ENCODE results near the gene KLHL40. TPM values are rescaled to one million over a fixed set of nuclear protein-coding genes. Genes with fewer than 3 reads are reported as not detected.

Gene KLHL40
- total RNA-seq, 4 donors from 2014 or later = 0.27 TPM; not detected in 3

- intact Hi-C loops (cut with DNase I; ENCODE audit: low total_unique reads) = no loop called here
- 25 to 38% methylated on average over 1 of the region's 1 CpG for WGBS, 2 donors (ENCODE audit: low coverage in 1 of 2)
- no peak overlapping the region for H3K4me3 ChIP-seq
- peaks cover 0 to 6% (median 0%) of the 10 kb centered on the region in 4 donors for H3K4me1 ChIP-seq
- in situ Hi-C loops (cut with MboI; ENCODE audit: low pct_ligation_motif_present in 1 of 4, low pct_unique_long_range_greater_than_20kb in 1 of 4, low sequenced_read_pairs in 3 of 4) = no loop called here
- H3K27ac ChIP-seq = no peak overlapping the region
- peaks cover 0 to 3% of the 10 kb centered on the region in 2 donors for H3K9me3 ChIP-seq
- no peak for TF ChIP-seq EP300 (IDR thresholded peaks at IDR 0.05; ENCODE audit: low read depth)
- TF ChIP-seq POLR2A (IDR thresholded peaks at IDR 0.05) = no peak
- no peak for TF ChIP-seq POLR2AphosphoS5 (IDR thresholded peaks at IDR 0.05)
- TF ChIP-seq CTCF (IDR thresholded peaks at IDR 0.05) = no peak
- no peaks in the 10 kb centered on the region for H3K36me3 ChIP-seq
- H3K27me3 ChIP-seq = no peaks in the 10 kb centered on the region
- no peak for DNase-seq
These were observed 12.8 kb upstream of the KLHL40 start for GRCh38 chr3:42672515-42672914.

GRCh38 chr3:42673082-42673481 lies 12.3 kb upstream of the KLHL40 start:
- in situ Hi-C loops (cut with MboI; ENCODE audit: low pct_ligation_motif_present in 1 of 4, low pct_unique_long_range_greater_than_20kb in 1 of 4, low sequenced_read_pairs in 3 of 4) = no loop called here
- Histone ChIP-seq H3K27ac (no peak overlapping the region), H3K9me3 (peaks cover 0 to 3% of the 10 kb centered on the region in 2 donors), H3K4me3 (no peak overlapping the region), H3K4me1 (no peaks in the 10 kb centered on the region), H3K27me3 (no peaks in the 10 kb centered on the region), H3K36me3 (no peaks in the 10 kb centered on the region)
- DNase-seq = no peak
- intact Hi-C loops (cut with DNase I; ENCODE audit: low total_unique reads) = no loop called here
- TF ChIP-seq POLR2AphosphoS5 (IDR thresholded peaks at IDR 0.05) = no peak
- no peak for TF ChIP-seq CTCF (IDR thresholded peaks at IDR 0.05)
- no peak for TF ChIP-seq EP300 (IDR thresholded peaks at IDR 0.05; ENCODE audit: low read depth)
- TF ChIP-seq POLR2A (IDR thresholded peaks at IDR 0.05) = no peak

- Histone ChIP-seq H3K27me3 (no peaks in the 10 kb centered on the region), H3K9me3 (peaks cover 0 to 3% of the 10 kb centered on the region in 2 donors), H3K36me3 (no peaks in the 10 kb centered on the region), H3K27ac (no peak overlapping the region), H3K4me1 (no peaks in the 10 kb centered on the region), H3K4me3 (no peak overlapping the region)
- no peak for DNase-seq
- WGBS, 2 donors (ENCODE audit: low coverage in 1 of 2) = 40 to 54% methylated on average over 3 of the region's 3 CpGs
- intact Hi-C loops (cut with DNase I; ENCODE audit: low total_unique reads) (no loop called here), in situ Hi-C loops (cut with MboI; ENCODE audit: low pct_ligation_motif_present in 1 of 4, low pct_unique_long_range_greater_than_20kb in 1 of 4, low sequenced_read_pairs in 3 of 4) (no loop called here)
- no peak for TF ChIP-seq POLR2A (IDR thresholded peaks at IDR 0.05)
- no peak for TF ChIP-seq CTCF (IDR thresholded peaks at IDR 0.05)
- no peak for TF ChIP-seq POLR2AphosphoS5 (IDR thresholded peaks at IDR 0.05)
- TF ChIP-seq EP300 (IDR thresholded peaks at IDR 0.05; ENCODE audit: low read depth) = no peak
These were observed 11.2 kb upstream of the KLHL40 start for GRCh38 chr3:42674146-42674545.

- in situ Hi-C loops (cut with MboI; ENCODE audit: low pct_ligation_motif_present in 1 of 4, low pct_unique_long_range_greater_than_20kb in 1 of 4, low sequenced_read_pairs in 3 of 4) = no loop called here
- intact Hi-C loops (cut with DNase I; ENCODE audit: low total_unique reads) = no loop called here
- no peak for TF ChIP-seq EP300 (IDR thresholded peaks at IDR 0.05; ENCODE audit: low read depth)
- TF ChIP-seq POLR2AphosphoS5 (IDR thresholded peaks at IDR 0.05) = no peak
- no peak for TF ChIP-seq CTCF (IDR thresholded peaks at IDR 0.05)
- TF ChIP-seq POLR2A (IDR thresholded peaks at IDR 0.05) = no peak
- Histone ChIP-seq H3K27me3 (no peaks in the 10 kb centered on the region), H3K9me3 (peaks cover 0 to 3% of the 10 kb centered on the region in 2 donors), H3K4me1 (no peaks in the 10 kb centered on the region), H3K27ac (no peak overlapping the region), H3K36me3 (no peaks in the 10 kb centered on the region), H3K4me3 (no peak overlapping the region)
- no peak for DNase-seq
- 89 to 90% methylated on average over 2 of the region's 2 CpGs for WGBS, 2 donors (ENCODE audit: low coverage in 1 of 2)
These were observed 9.4 kb upstream of the KLHL40 start for GRCh38 chr3:42675909-42676308.
